HepG2 (cell line): Measurements from ENCODE around the gene SENP6. TPM values are rescaled to one million over a fixed set of nuclear protein-coding genes. Genes with fewer than 3 reads are reported as not detected.

ENCODE experiments used
- ATAC-seq: fragments of 200-7000 bp; cut with Tn5 transposase; 3 replicates; pipeline ENCODE4 v1.9.1; 2020; ENCODE audit warnings: mild to moderate bottlenecking, moderate library complexity
- BruUV-seq: library from RNA; stranded (reverse); fragments of 400-500 nt; replicated peaks from 2 replicates; lab custom pipeline; 2021; lab: Mats Ljungman, UMichigan
- CTCF ChIA-PET: fragments of 300-600 bp; formaldehyde crosslinking; extraction: SDS; loops from one replicate; lab custom pipeline; 2021; ENCODE audit warnings: low total read pairs, inconsistent platforms, low intra/inter-chr PET ratio; lab: Yijun Ruan, JAX
- POLR2A ChIA-PET: fragments of 350-600 bp; sonication (Branson Sonifier 250); formaldehyde crosslinking; loops from one replicate; lab custom pipeline; 2020; ENCODE audit warnings: antibody characterized with exemption, inconsistent platforms; lab: Yijun Ruan, JAX
- DNase-seq: peaks from one replicate; pipeline ENCODE4 v3.0.0-alpha.2; 2015; ENCODE audit warnings: low spot score
- FAIRE-seq: peaks from 3 replicates; lab custom pipeline; 2011; peaks lifted over from hg19 to GRCh38; lab: Jason Lieb, UNC
- H2AFZ ChIP-seq: one replicate; pipeline ENCODE4 v1.6.1; 2011; ENCODE audit warnings: low read length, inconsistent platforms
- H3K27ac ChIP-seq: fragments of 300-600 bp; 3 replicates; pipeline ENCODE4 v1.8.0; 2011; ENCODE audit warnings: mixed run types, mild to moderate bottlenecking, mixed read lengths, low read length, inconsistent platforms; ENCODE audit not compliant: insufficient read depth; ENCODE audit errors: extremely low read length
- H3K27me3 ChIP-seq, 2 experiments: fragments of 200-600 bp in 1 of 2; 2 replicates in 1 of 2; 3 replicates in 1 of 2; pipeline versions ENCODE4 v1.6.0 to v1.8.0; 2011; ENCODE audit warnings: low read length in 2 of 2, mild to moderate bottlenecking in 2 of 2, moderate library complexity in 2 of 2, inconsistent platforms in 1 of 2; ENCODE audit not compliant: insufficient read depth in 2 of 2, control insufficient read depth in 1 of 2
- H3K36me3 ChIP-seq, 2 experiments: fragments of 200-600 bp in 1 of 2; replicated peaks in 1 of 2; 2 replicates in 1 of 2; 3 replicates in 1 of 2; pipeline versions ENCODE4 v1.5.1 to v1.8.0; 2011; ENCODE audit warnings: low read length in 2 of 2, inconsistent platforms in 1 of 2; ENCODE audit not compliant: insufficient read depth in 2 of 2, control insufficient read depth in 1 of 2
- H3K4me1 ChIP-seq: 2 replicates; pipeline ENCODE4 v1.5.1; 2012; ENCODE audit warnings: low read length, inconsistent platforms; ENCODE audit not compliant: insufficient read depth
- H3K4me2 ChIP-seq: 2 replicates; pipeline ENCODE4 v1.6.0; 2011; ENCODE audit warnings: low read depth, low read length, inconsistent platforms
- H3K4me3 ChIP-seq, 3 experiments: fragments of 200-600 bp in 1 of 3; sonication (generic), shearing (Covaris generic) in 1 of 3; replicated peaks in 1 of 3; 2 replicates each; pipeline ENCODE4 v1.5.1; 2011 to 2016; ENCODE audit warnings: low read length in 3 of 3, inconsistent platforms in 2 of 3, low read depth in 2 of 3, mild to moderate bottlenecking in 2 of 3, control low read depth in 1 of 3, mixed read lengths in 1 of 3; ENCODE audit not compliant: insufficient read depth in 1 of 3
- H3K79me2 ChIP-seq: one replicate; pipeline ENCODE4 v1.6.1; 2011; ENCODE audit warnings: low read length, inconsistent platforms; ENCODE audit not compliant: insufficient read depth
- H3K9ac ChIP-seq: 2 replicates; pipeline ENCODE4 v1.6.0; 2011; ENCODE audit warnings: mild to moderate bottlenecking, low read depth, low read length, inconsistent platforms; ENCODE audit not compliant: insufficient read depth
- H3K9me3 ChIP-seq: 2 replicates; pipeline ENCODE4 v1.5.1; 2012; ENCODE audit warnings: mild to moderate bottlenecking, low read length
- H4K20me1 ChIP-seq: 2 replicates; pipeline ENCODE4 v1.6.0; 2011; ENCODE audit warnings: inconsistent platforms, mild to moderate bottlenecking, low read length, moderate library complexity; ENCODE audit not compliant: insufficient read depth
- ARHGAP35 ChIP-seq: sonication (generic); formaldehyde crosslinking; IDR thresholded peaks from 2 replicates; pipeline ENCODE4 v1.9.0; 2022; ENCODE audit warnings: mild to moderate bottlenecking, inconsistent platforms, moderate library complexity, missing genetic modification reagents, borderline replicate concordance
- BRCA1 ChIP-seq: sonication (generic); formaldehyde crosslinking; IDR thresholded peaks from 2 replicates; pipeline ENCODE4 v1.4.0; 2020; ENCODE audit warnings: missing genetic modification reagents
- EEA1 ChIP-seq: sonication (generic); formaldehyde crosslinking; IDR thresholded peaks from 2 replicates; pipeline ENCODE4 v1.5.1; 2020; ENCODE audit warnings: mild to moderate bottlenecking, missing genetic modification reagents, borderline replicate concordance
- ETV5 ChIP-seq: IDR thresholded peaks from 2 replicates; pipeline ENCODE4 v1.6.1; 2018; ENCODE audit warnings: missing biosample characterization, missing genetic modification reagents, inconsistent platforms, borderline replicate concordance
- FOSL2 ChIP-seq: sonication (generic); formaldehyde crosslinking; IDR thresholded peaks from 2 replicates; pipeline ENCODE4 v1.4.0; 2020; ENCODE audit warnings: missing genetic modification reagents
- KAT2B ChIP-seq: fragments of 150-350 bp; IDR thresholded peaks from 2 replicates; pipeline ENCODE4 v1.6.1; 2014; ENCODE audit warnings: low read depth, low read length, borderline replicate concordance
- MAFG ChIP-seq: sonication (generic); formaldehyde crosslinking; IDR thresholded peaks from 2 replicates; pipeline ENCODE4 v1.5.1; 2020; ENCODE audit warnings: mild to moderate bottlenecking, missing genetic modification reagents
- NCOA5 ChIP-seq: sonication (generic); formaldehyde crosslinking; IDR thresholded peaks from 2 replicates; pipeline ENCODE4 v1.4.0; 2020; ENCODE audit warnings: missing genetic modification reagents
- PLRG1 ChIP-seq: fragments of 450-650 bp; conservative IDR thresholded peaks from 2 replicates; pipeline ENCODE4 v1.6.1; 2016
- REXO4 ChIP-seq: sonication (generic); formaldehyde crosslinking; IDR thresholded peaks from 2 replicates; pipeline ENCODE4 v1.8.0; 2022; ENCODE audit warnings: missing genetic modification reagents, mild to moderate bottlenecking, borderline replicate concordance
- XRCC5 ChIP-seq: fragments of 200-400 bp; formaldehyde crosslinking; optimal IDR thresholded peaks from 2 replicates; pipeline ENCODE3; 2017; ENCODE audit warnings: mild to moderate bottlenecking, low read length
- ZKSCAN5 ChIP-seq: sonication (generic); formaldehyde crosslinking; IDR thresholded peaks from 2 replicates; pipeline ENCODE4 v1.5.1; 2020; ENCODE audit warnings: mild to moderate bottlenecking, missing genetic modification reagents
- ZMYM2 ChIP-seq: sonication (generic); formaldehyde crosslinking; IDR thresholded peaks from 2 replicates; pipeline ENCODE4 v1.8.0; 2022; ENCODE audit warnings: mild to moderate bottlenecking, missing genetic modification reagents
- ZNF460 ChIP-seq: sonication (generic); formaldehyde crosslinking; IDR thresholded peaks from 2 replicates; pipeline ENCODE4 v1.5.1; 2020; ENCODE audit warnings: missing genetic modification reagents, mild to moderate bottlenecking, borderline replicate concordance
- ZNF788 ChIP-seq: sonication (generic); formaldehyde crosslinking; IDR thresholded peaks from 2 replicates; pipeline ENCODE4 v1.5.0; 2020; ENCODE audit warnings: mild to moderate bottlenecking, missing genetic modification reagents, borderline replicate concordance
- ZSCAN20 ChIP-seq: sonication (generic); formaldehyde crosslinking; IDR thresholded peaks from 2 replicates; pipeline ENCODE4 v1.4.0; 2020; ENCODE audit warnings: missing genetic modification reagents, mild to moderate bottlenecking, borderline replicate concordance
- WGBS: methylation state at CpG from one replicate; pipeline ENCODE4 v1.1.6; 2017; ENCODE audit warnings: low lambda C conversion rate; 5-methylcytosine and 5-hydroxymethylcytosine counted together
- in situ Hi-C: cut with HindIII; loops from 2 replicates; pipeline ENCODE4 v1.10.0; 2017; ENCODE audit warnings: low pct_unique_long_range_greater_than_20kb; ENCODE audit not compliant: extremely low pct_ligation_motif_present
- intact Hi-C: fragments of 100-400 bp; cut with micrococcal nuclease; formaldehyde crosslinking; loops from one replicate; pipeline ENCODE4 v1.10.0; 2022; ENCODE audit not compliant: unreplicated experiment
- polyA plus RNA-seq, 8 experiments: library from polyadenylated mRNA; depleted of rRNA in 3 of 8; stranded (reverse) in 7 of 8; unstranded in 1 of 8; fragments of >200 nt; fragmentation: Illumina TruSeq in 4 of 8; extraction: Trizol in 4 of 8; gene quantifications; 2 replicates each; pipeline versions ENCODE4 v1.2.1 to v1.2.3, GENCODE V29; 2011 to 2016; ENCODE audit warnings: low read depth in 4 of 8, missing spikeins in 1 of 8, mixed read lengths in 1 of 8; ENCODE audit not compliant: insufficient read depth in 1 of 8
- total RNA-seq, 5 experiments: library from RNA; depleted of rRNA; stranded (reverse); fragments of >200 nt; fragmentation: Illumina TruSeq; extraction: Trizol; gene quantifications; 2 replicates each; pipeline ENCODE4 v1.2.3, GENCODE V29; 2016; ENCODE audit warnings: low read depth in 1 of 5
- TF ChIP-seq, protein P1 (sequence below): sonication (generic); formaldehyde crosslinking; IDR thresholded peaks from 2 replicates; pipeline ENCODE4 v1.4.0; 2020; ENCODE audit warnings: missing genetic modification reagents
- TF ChIP-seq, protein P2 (sequence below): sonication (generic); formaldehyde crosslinking; IDR thresholded peaks from 2 replicates; pipeline ENCODE4 v1.8.0; 2022; ENCODE audit warnings: mild to moderate bottlenecking, missing genetic modification reagents, moderate library complexity

Gene SENP6
- total and polyA plus RNA-seq, 2 of the 13 experiments (the other 11 are each of a cell fraction or from before 2014, with no cell fraction given), result 21.9 to 50.1 TPM

GRCh38 chr6:75747152-75747992 lies 145.7 kb downstream of the SENP6 start:
- DNase-seq, result no peak
- peaks cover 37% of the 10 kb centered on the region for H3K4me1 ChIP-seq
- in situ Hi-C loops, result no loop called here
- ATAC-seq, result no peak
- H3K27ac ChIP-seq, result no peak overlapping the region
- H2AFZ ChIP-seq, result no peak overlapping the region
- H3K27me3 ChIP-seq, result peaks cover 0 to 8% of the 10 kb centered on the region in 2 experiments; a peak in 4 of 5 replicates
- WGBS, result 55% methylated on average over 9 of the region's 9 CpGs
- TF ChIP-seq XRCC5 (no peak), ZNF788 (CRISPR knock-in tag) (no peak), ARHGAP35 (CRISPR knock-in tag) (no peak), NCOA5 (CRISPR knock-in tag) (no peak), ZMYM2 (CRISPR knock-in tag) (peak; percentile 25; the same call in 1 of the 2 replicates), EEA1 (CRISPR knock-in tag) (no peak), PLRG1 (no peak), FOSL2 (0 out of 2 replicates have a peak, but pooled peaks have one; percentile 12), ZSCAN20 (no peak), ETV5 (CRISPR knock-in tag) (no peak), MAFG (CRISPR knock-in tag) (no peak), ZNF460 (peak; percentile 74; the same call in 1 of the 2 replicates), KAT2B (peak; percentile 93), REXO4 (no peak), ZKSCAN5 (CRISPR knock-in tag) (no peak), BRCA1 (CRISPR knock-in tag) (no peak)
- TF ChIP-seq, protein P1, sequence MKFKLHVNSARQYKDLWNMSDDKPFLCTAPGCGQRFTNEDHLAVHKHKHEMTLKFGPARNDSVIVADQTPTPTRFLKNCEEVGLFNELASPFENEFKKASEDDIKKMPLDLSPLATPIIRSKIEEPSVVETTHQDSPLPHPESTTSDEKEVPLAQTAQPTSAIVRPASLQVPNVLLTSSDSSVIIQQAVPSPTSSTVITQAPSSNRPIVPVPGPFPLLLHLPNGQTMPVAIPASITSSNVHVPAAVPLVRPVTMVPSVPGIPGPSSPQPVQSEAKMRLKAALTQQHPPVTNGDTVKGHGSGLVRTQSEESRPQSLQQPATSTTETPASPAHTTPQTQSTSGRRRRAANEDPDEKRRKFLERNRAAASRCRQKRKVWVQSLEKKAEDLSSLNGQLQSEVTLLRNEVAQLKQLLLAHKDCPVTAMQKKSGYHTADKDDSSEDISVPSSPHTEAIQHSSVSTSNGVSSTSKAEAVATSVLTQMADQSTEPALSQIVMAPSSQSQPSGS (CRISPR knock-in tag), result no peak
- TF ChIP-seq, protein P2, sequence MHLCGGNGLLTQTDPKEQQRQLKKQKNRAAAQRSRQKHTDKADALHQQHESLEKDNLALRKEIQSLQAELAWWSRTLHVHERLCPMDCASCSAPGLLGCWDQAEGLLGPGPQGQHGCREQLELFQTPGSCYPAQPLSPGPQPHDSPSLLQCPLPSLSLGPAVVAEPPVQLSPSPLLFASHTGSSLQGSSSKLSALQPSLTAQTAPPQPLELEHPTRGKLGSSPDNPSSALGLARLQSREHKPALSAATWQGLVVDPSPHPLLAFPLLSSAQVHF, result no peak
- TF ChIP-seq, all 625 proteins: peak for 4
- CTCF ChIA-PET, result no interaction called here
- FAIRE-seq, result no peak
- Histone ChIP-seq H4K20me1 (no peaks in the 10 kb centered on the region), H3K79me2 (no peaks in the 10 kb centered on the region), H3K36me3 (no peaks in the 10 kb centered on the region), H3K9me3 (no peaks in the 10 kb centered on the region), H3K4me2 (no peak overlapping the region), H3K4me3 (no peak overlapping the region), H3K9ac (no peak overlapping the region)
- intact Hi-C loops, result loop anchor here (5.0 kb wide), 1 partner anchor 60 kb away; no protein-coding TSS in a partner anchor
- POLR2A ChIA-PET, result no interaction called here
- no TSS peak for BruUV-seq
